ENCODE measurements around the gene DNAJC15.

The DNAJC15 gene

DNA sequence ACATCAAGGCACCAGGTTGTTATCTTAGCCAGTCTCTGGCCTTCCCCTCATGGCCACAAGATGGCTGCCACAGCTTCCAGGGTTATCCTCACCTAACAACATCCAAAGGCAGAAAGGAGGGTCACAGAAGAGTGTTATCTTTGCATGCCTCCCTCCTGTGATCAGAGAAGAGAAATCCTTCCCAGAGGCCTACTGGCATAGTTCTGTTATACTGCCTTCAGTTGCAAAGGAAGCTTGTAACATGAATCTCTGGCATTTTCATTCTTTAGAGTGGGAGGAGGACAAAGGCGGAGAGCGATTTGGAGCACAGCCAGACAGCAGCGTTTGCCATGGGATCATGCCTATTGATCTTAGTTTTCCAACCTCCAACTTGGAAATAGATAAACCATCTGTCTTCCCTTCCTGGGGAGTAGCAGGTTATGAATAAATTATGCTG is 135.7 kb downstream of the DNAJC15 start:
- Histone ChIP-seq H3K27me3 (no peaks in the 10 kb centered on the region), H3K9me3 (no peaks in the 10 kb centered on the region), H3K4me3 (ENCODE audit: low read depth, low read length) (no peak overlapping the region), H3K4me1 (peaks cover 3% of the 10 kb centered on the region; the same call in 1 of the 2 replicates), H3K36me3 (no peaks in the 10 kb centered on the region)
- TF ChIP-seq, protein P1, sequence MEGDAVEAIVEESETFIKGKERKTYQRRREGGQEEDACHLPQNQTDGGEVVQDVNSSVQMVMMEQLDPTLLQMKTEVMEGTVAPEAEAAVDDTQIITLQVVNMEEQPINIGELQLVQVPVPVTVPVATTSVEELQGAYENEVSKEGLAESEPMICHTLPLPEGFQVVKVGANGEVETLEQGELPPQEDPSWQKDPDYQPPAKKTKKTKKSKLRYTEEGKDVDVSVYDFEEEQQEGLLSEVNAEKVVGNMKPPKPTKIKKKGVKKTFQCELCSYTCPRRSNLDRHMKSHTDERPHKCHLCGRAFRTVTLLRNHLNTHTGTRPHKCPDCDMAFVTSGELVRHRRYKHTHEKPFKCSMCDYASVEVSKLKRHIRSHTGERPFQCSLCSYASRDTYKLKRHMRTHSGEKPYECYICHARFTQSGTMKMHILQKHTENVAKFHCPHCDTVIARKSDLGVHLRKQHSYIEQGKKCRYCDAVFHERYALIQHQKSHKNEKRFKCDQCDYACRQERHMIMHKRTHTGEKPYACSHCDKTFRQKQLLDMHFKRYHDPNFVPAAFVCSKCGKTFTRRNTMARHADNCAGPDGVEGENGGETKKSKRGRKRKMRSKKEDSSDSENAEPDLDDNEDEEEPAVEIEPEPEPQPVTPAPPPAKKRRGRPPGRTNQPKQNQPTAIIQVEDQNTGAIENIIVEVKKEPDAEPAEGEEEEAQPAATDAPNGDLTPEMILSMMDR (IDR thresholded peaks at IDR 0.05; ENCODE audit: low read depth, low read length) = peak; percentile 23
- no peak for DNase-seq

Measured in BE2C (cell line).